Astrocyte (in vitro differentiated cells and primary cell): ENCODE measurements around the gene MEGF11. TPM values are rescaled to one million over a fixed set of nuclear protein-coding genes. Genes with fewer than 3 reads are reported as not detected.

ENCODE experiments used
- DNase-seq: peaks from one replicate; pipeline ENCODE4 v3.0.0-alpha.2; 2010; ENCODE audit warnings: low read depth
- FAIRE-seq: peaks from 2 replicates; lab custom pipeline; 2011; peaks lifted over from hg19 to GRCh38; lab: Jason Lieb, UNC
- H2AFZ ChIP-seq: 2 replicates; pipeline ENCODE4 v1.6.0; 2012; ENCODE audit warnings: low read depth, low read length, inconsistent platforms
- H3K27ac ChIP-seq: 2 replicates; pipeline ENCODE4 v1.5.1; 2011; ENCODE audit warnings: low read depth, low read length, inconsistent platforms
- H3K27me3 ChIP-seq: 2 replicates; pipeline ENCODE4 v1.6.0; 2011; ENCODE audit warnings: low read length, inconsistent platforms; ENCODE audit not compliant: insufficient read depth
- H3K36me3 ChIP-seq: 2 replicates; pipeline ENCODE4 v1.5.1; 2011; ENCODE audit warnings: low read length, inconsistent platforms; ENCODE audit not compliant: insufficient read depth
- H3K4me1 ChIP-seq: 2 replicates; pipeline ENCODE4 v1.5.1; 2011; ENCODE audit warnings: low read length, inconsistent platforms; ENCODE audit not compliant: insufficient read depth
- H3K4me2 ChIP-seq: 2 replicates; pipeline ENCODE4 v1.6.0; 2012; ENCODE audit warnings: low read length, inconsistent platforms
- H3K4me3 ChIP-seq: 2 replicates; pipeline ENCODE4 v1.5.1; 2011; ENCODE audit warnings: low read depth, mild to moderate bottlenecking, low read length, inconsistent platforms; ENCODE audit not compliant: insufficient read depth
- H3K79me2 ChIP-seq: 2 replicates; pipeline ENCODE4 v1.6.0; 2012; ENCODE audit warnings: mild to moderate bottlenecking, low read length, inconsistent platforms; ENCODE audit not compliant: insufficient read depth
- H3K9ac ChIP-seq: 2 replicates; pipeline ENCODE4 v1.6.0; 2012; ENCODE audit warnings: mild to moderate bottlenecking, low read length, inconsistent platforms
- H3K9me3 ChIP-seq: 2 replicates; pipeline ENCODE4 v1.5.1; 2012; ENCODE audit warnings: low read depth, mild to moderate bottlenecking, low read length, inconsistent platforms; ENCODE audit not compliant: insufficient read depth
- H4K20me1 ChIP-seq: 2 replicates; pipeline ENCODE4 v1.6.0; 2012; ENCODE audit warnings: low read length, inconsistent platforms; ENCODE audit not compliant: insufficient read depth
- H3K27ac Mint-ChIP-seq: one replicate; pipeline ENCODE4 v1.8.0; 2021; ENCODE audit warnings: mild to moderate bottlenecking, mixed read lengths; ENCODE audit not compliant: unreplicated experiment
- H3K27me3 Mint-ChIP-seq: one replicate; pipeline ENCODE4 v1.8.0; 2021; ENCODE audit warnings: low read depth, mixed read lengths; ENCODE audit not compliant: unreplicated experiment
- H3K36me3 Mint-ChIP-seq: one replicate; pipeline ENCODE4 v1.8.0; 2021; ENCODE audit warnings: low read depth, mixed read lengths; ENCODE audit not compliant: unreplicated experiment
- H3K4me1 Mint-ChIP-seq: one replicate; pipeline ENCODE4 v1.8.0; 2021; ENCODE audit warnings: low read depth, mixed read lengths; ENCODE audit not compliant: unreplicated experiment
- H3K4me3 Mint-ChIP-seq: one replicate; pipeline ENCODE4 v1.8.0; 2021; ENCODE audit warnings: mild to moderate bottlenecking, moderate library complexity, mixed read lengths; ENCODE audit not compliant: unreplicated experiment
- H3K9me3 Mint-ChIP-seq: one replicate; pipeline ENCODE4 v1.8.0; 2021; ENCODE audit warnings: mild to moderate bottlenecking, mixed read lengths; ENCODE audit not compliant: unreplicated experiment
- CTCF ChIP-seq: IDR thresholded peaks from 2 replicates; pipeline ENCODE4 v1.5.1; 2011; ENCODE audit warnings: low read depth, mild to moderate bottlenecking, inconsistent platforms, low read length, moderate library complexity; ENCODE audit not compliant: insufficient read depth
- EZH2 ChIP-seq: IDR thresholded peaks from 2 replicates; pipeline ENCODE4 v1.6.1; 2012; ENCODE audit warnings: mild to moderate bottlenecking, low read length, inconsistent platforms; ENCODE audit not compliant: insufficient read depth
- total RNA-seq: library from RNA; stranded (reverse); gene quantifications from 2 replicates; pipeline ENCODE4 v1.2.1, GENCODE V29; 2021

Gene MEGF11
- total RNA-seq, 1 donor from 2014 or later = 0.16 TPM

- Histone ChIP-seq H2AFZ (no peak overlapping the region), H4K20me1 (no peaks in the 10 kb centered on the region), H3K4me3 (no peak overlapping the region), H3K4me1 (no peaks in the 10 kb centered on the region), H3K9me3 (no peaks in the 10 kb centered on the region), H3K27me3 (peaks cover 23% of the 10 kb centered on the region), H3K79me2 (no peaks in the 10 kb centered on the region), H3K4me2 (no peak overlapping the region), H3K9ac (no peak overlapping the region), H3K27ac (no peak overlapping the region), H3K36me3 (no peaks in the 10 kb centered on the region)
- peaks cover 4% of the 10 kb centered on the region for H3K9me3 Mint-ChIP-seq
- TF ChIP-seq CTCF (no peak), EZH2 (no peak)
- H3K4me3 Mint-ChIP-seq = no peak overlapping the region
- DNase-seq (no peak), FAIRE-seq (no peak)
- peaks cover 76% of the 10 kb centered on the region for H3K27me3 Mint-ChIP-seq
- no peak overlapping the region for H3K27ac Mint-ChIP-seq
- H3K36me3 Mint-ChIP-seq = peaks cover under 1% of the 10 kb centered on the region
- H3K4me1 Mint-ChIP-seq = peaks cover 11% of the 10 kb centered on the region
Measured at GRCh38 chr15:66147440-66147839, 106.1 kb downstream of the MEGF11 start.

- Histone ChIP-seq H4K20me1 (no peaks in the 10 kb centered on the region), H3K4me1 (no peaks in the 10 kb centered on the region)
- TF ChIP-seq EZH2 (no peak), CTCF (no peak)
Measured at GRCh38 chr15:66145726-66146182, 107.8 kb downstream of the MEGF11 start.

GRCh38 chr15:66144978-66145725, 108.4 kb downstream of the MEGF11 start:
- H3K4me3 ChIP-seq = no peak overlapping the region
- H3K4me1 ChIP-seq = no peaks in the 10 kb centered on the region
- Mint-ChIP-seq H3K9me3 (peaks cover 2% of the 10 kb centered on the region), H3K27me3 (peaks cover 78% of the 10 kb centered on the region), H3K4me1 (peaks cover 9% of the 10 kb centered on the region), H3K4me3 (peak overlapping the region; percentile 8), H3K36me3 (peaks cover 3% of the 10 kb centered on the region), H3K27ac (no peak overlapping the region)
- H3K27me3 ChIP-seq = peaks cover 30% of the 10 kb centered on the region
- H3K9me3 ChIP-seq = no peaks in the 10 kb centered on the region
- H3K27ac ChIP-seq = no peak overlapping the region
- DNase-seq (no peak), FAIRE-seq (no peak)
- no peak overlapping the region for H2AFZ ChIP-seq
- no peak overlapping the region for H3K4me2 ChIP-seq
- H4K20me1 ChIP-seq = no peaks in the 10 kb centered on the region
- H3K36me3 ChIP-seq = no peaks in the 10 kb centered on the region
- H3K79me2 ChIP-seq = no peaks in the 10 kb centered on the region
- H3K9ac ChIP-seq = no peak overlapping the region
- TF ChIP-seq EZH2 (no peak), CTCF (no peak)

More at GRCh38 chr15:66145726-66146182, 107.8 kb downstream of the MEGF11 start:
- H3K4me2 ChIP-seq = no peak overlapping the region
- H3K27ac ChIP-seq = no peak overlapping the region
- H3K27me3 ChIP-seq = peaks cover 24% of the 10 kb centered on the region
- DNase-seq = peak; percentile 2
- Mint-ChIP-seq H3K4me1 (peaks cover 11% of the 10 kb centered on the region), H3K27me3 (peaks cover 79% of the 10 kb centered on the region), H3K9me3 (peaks cover 4% of the 10 kb centered on the region), H3K27ac (no peak overlapping the region), H3K4me3 (no peak overlapping the region), H3K36me3 (peaks cover 3% of the 10 kb centered on the region)
- no peak for FAIRE-seq
- no peaks in the 10 kb centered on the region for H3K36me3 ChIP-seq
- H3K9me3 ChIP-seq = no peaks in the 10 kb centered on the region
- H3K9ac ChIP-seq = no peak overlapping the region
- H3K79me2 ChIP-seq = no peaks in the 10 kb centered on the region
- no peak overlapping the region for H3K4me3 ChIP-seq
- no peak overlapping the region for H2AFZ ChIP-seq
